Adrenal gland (tissue), 5 donors: ENCODE results near the gene PLA2G2F.

Experiments used
- CTCF ChIP-seq, 6 experiments: fragments of 450-650 bp in 4 of 6; fragments of 200-600 bp in 2 of 6; sonication (generic) in 1 of 6; IDR thresholded peaks; 1 replicate in 5 of 6; 2 replicates in 1 of 6; pipeline versions ENCODE4 v1.5.1 to v1.8.0; 2016 to 2021; ENCODE audit warnings: antibody characterized with exemption in 6 of 6, mild to moderate bottlenecking in 2 of 6, moderate library complexity in 1 of 6
- POLR2A ChIP-seq, 2 donors: fragments of 450-650 bp; IDR thresholded peaks; one replicate each; pipeline ENCODE4 v1.6.1; 2017; ENCODE audit warnings: antibody characterized with exemption in 2 of 2, mild to moderate bottlenecking in 2 of 2, moderate library complexity in 1 of 2
- donor health status: DM: no; HTN: no; CAD: no.

DNA sequence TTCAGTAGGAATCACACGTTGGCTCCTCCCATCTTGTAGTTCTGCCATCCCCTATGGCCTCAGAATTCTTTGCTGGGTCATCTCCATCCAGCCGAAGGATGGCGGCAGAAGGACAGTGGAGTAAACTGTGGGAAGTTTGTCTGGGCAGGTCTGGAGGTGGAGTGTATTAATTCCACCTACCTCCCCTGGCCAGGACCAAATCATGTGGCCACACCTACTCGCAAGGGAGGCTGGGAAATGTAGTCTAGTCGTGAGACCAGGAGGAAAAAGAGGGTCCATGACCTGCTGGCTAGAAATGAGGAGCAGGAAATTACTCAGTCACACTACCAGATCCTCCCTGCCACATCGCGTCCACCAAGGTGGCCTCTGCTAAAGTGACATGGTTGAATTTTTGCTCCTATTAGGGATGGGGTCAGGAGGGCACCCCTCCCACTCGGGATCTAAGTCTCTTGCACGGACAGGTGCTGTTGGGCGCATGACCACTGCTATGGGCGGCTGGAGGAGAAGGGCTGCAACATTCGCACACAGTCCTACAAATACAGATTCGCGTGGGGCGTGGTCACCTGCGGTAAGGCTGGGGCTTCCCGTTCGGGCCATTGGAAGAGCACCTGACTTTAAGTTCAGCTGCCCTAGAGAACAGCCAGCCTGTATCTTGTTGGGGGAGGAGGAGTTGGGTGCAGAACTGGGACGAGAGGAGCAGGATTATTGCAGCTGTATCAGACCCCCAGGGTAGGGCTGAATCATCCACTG is 49.6 kb upstream of the PLA2G2F start:
- TF ChIP-seq CTCF (IDR thresholded peaks at IDR 0.05) (no peak), POLR2A (IDR thresholded peaks at IDR 0.05) (no peak)
